Measurements from ENCODE around the gene SNAPC1. TPM values are rescaled to one million over a fixed set of nuclear protein-coding genes. Genes with fewer than 3 reads are reported as not detected.
"Not testable (repeated sequence)": the region's sequence is repeated elsewhere in the genome, so short reads cannot be mapped to it uniquely, and the experiment has no call there.

The SNAPC1 gene
- total RNA-seq, 1 donor from 2014 or later: 17.1 TPM

DNA sequence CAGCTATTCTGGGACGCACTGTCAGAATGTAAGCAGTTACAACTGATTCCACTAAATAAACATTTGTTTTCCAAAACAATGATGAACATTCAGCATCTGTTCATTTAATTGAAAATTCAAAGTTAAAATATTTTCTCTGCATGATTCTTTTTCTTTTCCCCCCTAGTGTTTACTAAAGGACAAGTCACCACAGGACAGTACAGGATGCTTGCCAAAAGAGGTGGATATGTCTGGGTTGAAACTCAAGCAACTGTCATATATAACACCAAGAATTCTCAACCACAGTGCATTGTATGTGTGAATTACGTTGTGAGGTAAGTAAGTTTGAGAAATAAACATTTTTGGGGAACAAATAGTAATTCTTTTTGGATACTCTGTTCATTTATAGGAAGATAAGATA lies 28.2 kb upstream of the SNAPC1 start:
- no peak for FAIRE-seq
- TF ChIP-seq, protein P1, sequence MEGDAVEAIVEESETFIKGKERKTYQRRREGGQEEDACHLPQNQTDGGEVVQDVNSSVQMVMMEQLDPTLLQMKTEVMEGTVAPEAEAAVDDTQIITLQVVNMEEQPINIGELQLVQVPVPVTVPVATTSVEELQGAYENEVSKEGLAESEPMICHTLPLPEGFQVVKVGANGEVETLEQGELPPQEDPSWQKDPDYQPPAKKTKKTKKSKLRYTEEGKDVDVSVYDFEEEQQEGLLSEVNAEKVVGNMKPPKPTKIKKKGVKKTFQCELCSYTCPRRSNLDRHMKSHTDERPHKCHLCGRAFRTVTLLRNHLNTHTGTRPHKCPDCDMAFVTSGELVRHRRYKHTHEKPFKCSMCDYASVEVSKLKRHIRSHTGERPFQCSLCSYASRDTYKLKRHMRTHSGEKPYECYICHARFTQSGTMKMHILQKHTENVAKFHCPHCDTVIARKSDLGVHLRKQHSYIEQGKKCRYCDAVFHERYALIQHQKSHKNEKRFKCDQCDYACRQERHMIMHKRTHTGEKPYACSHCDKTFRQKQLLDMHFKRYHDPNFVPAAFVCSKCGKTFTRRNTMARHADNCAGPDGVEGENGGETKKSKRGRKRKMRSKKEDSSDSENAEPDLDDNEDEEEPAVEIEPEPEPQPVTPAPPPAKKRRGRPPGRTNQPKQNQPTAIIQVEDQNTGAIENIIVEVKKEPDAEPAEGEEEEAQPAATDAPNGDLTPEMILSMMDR (IDR thresholded peaks at IDR 0.05; ENCODE audit: insufficient read depth, low read length, severe bottlenecking): no peak
- Histone ChIP-seq H3K4me3 (ENCODE audit: low read depth, low read length) (no peak overlapping the region), H3K27me3 (ENCODE audit: control insufficient read depth, insufficient read depth, low read length) (no peaks in the 10 kb centered on the region), H3K36me3 (ENCODE audit: control insufficient read depth, insufficient read depth, low read length) (peaks cover 19% of the 10 kb centered on the region)
- peak; percentile 52 for DNase-seq (ENCODE audit: low read depth)

GRCh38 chr14:61736751-61737150 lies 25.5 kb upstream of the SNAPC1 start:
- peaks cover 19% of the 10 kb centered on the region for H3K36me3 ChIP-seq (ENCODE audit: control insufficient read depth, insufficient read depth, low read length)
- FAIRE-seq: no peak

GRCh38 chr14:61737915-61738314 lies 24.3 kb upstream of the SNAPC1 start:
- peak; percentile 68 for FAIRE-seq
- Histone ChIP-seq H3K36me3 (ENCODE audit: control insufficient read depth, insufficient read depth, low read length) (peaks cover 25% of the 10 kb centered on the region), H3K27me3 (ENCODE audit: control insufficient read depth, insufficient read depth, low read length) (no peaks in the 10 kb centered on the region), H3K4me3 (ENCODE audit: low read depth, low read length) (no peak overlapping the region)
- no peak for DNase-seq (ENCODE audit: low read depth)
- TF ChIP-seq, protein P1 (IDR thresholded peaks at IDR 0.05; ENCODE audit: insufficient read depth, low read length, severe bottlenecking): no peak

More at GRCh38 chr14:61736751-61737150, 25.5 kb upstream of the SNAPC1 start:
- no peak for DNase-seq (ENCODE audit: low read depth)
- H3K27me3 ChIP-seq (ENCODE audit: control insufficient read depth, insufficient read depth, low read length): no peaks in the 10 kb centered on the region
- TF ChIP-seq, protein P1 (IDR thresholded peaks at IDR 0.05; ENCODE audit: insufficient read depth, low read length, severe bottlenecking): no peak
- H3K4me3 ChIP-seq (ENCODE audit: low read depth, low read length): no peak overlapping the region

GRCh38 chr14:61739133-61739532 lies 23.1 kb upstream of the SNAPC1 start:
- Histone ChIP-seq H3K4me3 (ENCODE audit: low read depth, low read length) (no peak overlapping the region), H3K36me3 (ENCODE audit: control insufficient read depth, insufficient read depth, low read length) (peaks cover 25% of the 10 kb centered on the region), H3K27me3 (ENCODE audit: control insufficient read depth, insufficient read depth, low read length) (no peaks in the 10 kb centered on the region)
- FAIRE-seq (no peak), DNase-seq (ENCODE audit: low read depth) (no peak)
- TF ChIP-seq, protein P1 (IDR thresholded peaks at IDR 0.05; ENCODE audit: insufficient read depth, low read length, severe bottlenecking): no peak

DNA sequence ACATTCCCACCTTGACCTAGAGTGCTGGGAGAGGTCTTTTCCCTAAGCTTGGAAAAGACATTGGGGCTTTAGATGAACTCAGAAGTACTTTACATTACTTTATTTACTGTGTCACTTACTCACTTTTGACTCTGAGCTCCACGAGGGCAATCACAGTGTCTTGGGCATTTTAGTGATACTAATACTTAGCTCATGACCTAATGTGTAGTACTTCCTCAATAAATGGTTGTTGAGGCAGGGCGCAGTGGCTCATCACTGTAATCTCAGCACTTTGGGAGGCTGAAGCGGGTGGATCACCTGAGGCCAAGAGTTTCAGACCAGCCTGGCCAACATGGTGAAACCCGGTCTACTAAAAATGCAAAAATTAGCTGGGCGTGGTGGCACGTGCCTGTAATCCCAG lies 19.8 kb upstream of the SNAPC1 start:
- Histone ChIP-seq H3K4me3 (ENCODE audit: low read depth, low read length) (no peak overlapping the region), H3K27me3 (ENCODE audit: control insufficient read depth, insufficient read depth, low read length) (no peaks in the 10 kb centered on the region), H3K36me3 (ENCODE audit: control insufficient read depth, insufficient read depth, low read length) (peaks cover 21% of the 10 kb centered on the region)
- TF ChIP-seq, protein P1 (IDR thresholded peaks at IDR 0.05; ENCODE audit: insufficient read depth, low read length, severe bottlenecking): no peak
- DNase-seq (ENCODE audit: low read depth) (no peak), FAIRE-seq (no peak)

- Histone ChIP-seq H3K4me3 (ENCODE audit: low read depth, low read length) (no peak overlapping the region), H3K36me3 (ENCODE audit: control insufficient read depth, insufficient read depth, low read length) (peaks cover 15% of the 10 kb centered on the region), H3K27me3 (ENCODE audit: control insufficient read depth, insufficient read depth, low read length) (no peaks in the 10 kb centered on the region)
- DNase-seq (ENCODE audit: low read depth): no peak
- TF ChIP-seq, protein P1 (IDR thresholded peaks at IDR 0.05; ENCODE audit: insufficient read depth, low read length, severe bottlenecking): no peak
- no peak for FAIRE-seq
These were observed 18.0 kb upstream of the SNAPC1 start for GRCh38 chr14:61744238-61744637.

DNA sequence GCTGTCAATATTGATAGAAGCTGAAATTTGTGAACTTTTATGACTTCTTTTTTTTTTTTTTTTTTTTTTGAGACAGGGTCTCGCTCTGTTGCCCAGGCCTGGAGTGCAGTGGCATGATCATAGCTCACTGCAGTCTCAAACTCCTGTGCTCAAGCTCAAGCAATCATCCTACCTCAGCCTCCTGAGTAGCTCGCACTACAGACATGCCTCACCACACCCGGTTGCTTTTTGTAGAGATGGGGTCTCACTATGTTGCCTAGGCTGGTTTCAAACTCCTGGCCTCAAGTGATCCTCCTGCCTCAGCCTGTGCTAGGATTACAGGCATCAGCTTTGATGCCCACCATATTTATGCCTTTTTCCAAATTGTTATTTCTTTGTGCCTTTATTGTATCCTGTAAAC lies 15.9 kb upstream of the SNAPC1 start:
- DNase-seq (ENCODE audit: low read depth); H3K27me3 ChIP-seq (ENCODE audit: control insufficient read depth, insufficient read depth, low read length); FAIRE-seq; H3K4me3 ChIP-seq (ENCODE audit: low read depth, low read length): not testable (repeated sequence)
- H3K36me3 ChIP-seq (ENCODE audit: control insufficient read depth, insufficient read depth, low read length): peaks cover 11% of the 10 kb centered on the region
